Right lobe of liver (tissue), 6 donors: Measurements from ENCODE around the gene KCNAB1. TPM values are rescaled to one million over a fixed set of nuclear protein-coding genes. Genes with fewer than 3 reads are reported as not detected.

Experiments
- ATAC-seq, 4 donors: fragments of 200-7000 bp; cut with Tn5 transposase; one replicate each; pipeline ENCODE4 v1.9.1; 2020; ENCODE audit warnings: mild to moderate bottlenecking in 4 of 4, moderate library complexity in 4 of 4
- DNase-seq, 3 donors: peaks; one replicate each; pipeline ENCODE4 v3.0.0-alpha.2; 2020
- H3K27ac ChIP-seq, 3 donors: fragments of 200-600 bp; one replicate each; pipeline ENCODE4 v1.8.0; 2022
- H3K27me3 ChIP-seq, 2 donors: fragments of 200-600 bp; one replicate each; pipeline ENCODE4 v1.8.0; 2022
- H3K36me3 ChIP-seq, 4 donors: fragments of 200-600 bp; sonication (generic) in 1 of 4; one replicate each; pipeline versions ENCODE4 v1.5.1 to v1.8.0; 2017 to 2022; ENCODE audit warnings: control low read depth in 1 of 4
- H3K4me1 ChIP-seq, 4 donors: fragments of 200-600 bp; sonication (generic) in 1 of 4; one replicate each; pipeline versions ENCODE4 v1.5.1 to v1.8.0; 2017 to 2022; ENCODE audit warnings: control low read depth in 1 of 4
- H3K4me3 ChIP-seq, 3 donors: fragments of 200-600 bp; one replicate each; pipeline ENCODE4 v1.8.0; 2022
- H3K9me3 ChIP-seq, 4 donors: fragments of 200-600 bp; sonication (generic) in 1 of 4; one replicate each; pipeline versions ENCODE4 v1.5.1 to v1.8.0; 2017 to 2022; ENCODE audit warnings: control low read depth in 1 of 4
- POLR2A ChIP-seq: fragments of 450-650 bp; IDR thresholded peaks from one replicate; pipeline ENCODE4 v1.6.1; 2017; ENCODE audit warnings: antibody characterized with exemption, mild to moderate bottlenecking
- WGBS: methylation state at CpG from one replicate; pipeline ENCODE4 v1.1.6; 2018; ENCODE audit warnings: low coverage, low lambda C conversion rate; ENCODE audit not compliant: insufficient coverage; ENCODE audit errors: missing lambda C conversion rate; 5-methylcytosine and 5-hydroxymethylcytosine counted together
- intact Hi-C, 2 donors: fragments of 100-400 bp; cut with DNase I; formaldehyde crosslinking; loops; one replicate each; pipeline versions ENCODE4 v1.11.2 to v1.14.1; 2022
- total RNA-seq, 6 experiments: library from RNA; depleted of rRNA in 2 of 6; stranded (reverse); fragments of >200 nt in 2 of 6; fragmentation: NEBNext Ultra II Directional in 3 of 6; extraction: Animal tissue kit (Norgen Biotek cat#: 25700) in 3 of 6; gene quantifications; one replicate each; pipeline versions ENCODE4 v1.1.0 to v1.2.4, GENCODE V29; 2016 to 2023
- TF ChIP-seq, protein P1 (sequence below), 4 donors: fragments of 200-600 bp in 3 of 4; fragments of 450-650 bp in 1 of 4; IDR thresholded peaks; one replicate each; pipeline versions ENCODE4 v1.5.1 to v1.8.0; 2016 to 2022; ENCODE audit warnings: antibody characterized with exemption in 4 of 4, mild to moderate bottlenecking in 2 of 4
- donor health status: DM: no; HTN: yes; CAD: no.
- donor health status: DM: no; HTN: no; CAD: no.
- donor health status: DM: no; HTN: no; CAD: no.
- donor health status: DM: no; HTN: yes; CAD: no.
- donor health status: DM: no; HTN: yes; CAD: no.

KCNAB1 gene
- total RNA-seq, 6 experiments from 2014 or later: 0.15 to 1.8 (median 0.64) TPM; not detected in 2

GRCh38 chr3:156360963-156361362, 240.6 kb downstream of the KCNAB1 start:
- H3K9me3 ChIP-seq: no peaks in the 10 kb centered on the region
- intact Hi-C loops: no loop called here
- WGBS: 62% methylated on average over 5 of the region's 5 CpGs
- H3K36me3 ChIP-seq: no peaks in the 10 kb centered on the region
- TF ChIP-seq POLR2A: no peak
- TF ChIP-seq, protein P1, sequence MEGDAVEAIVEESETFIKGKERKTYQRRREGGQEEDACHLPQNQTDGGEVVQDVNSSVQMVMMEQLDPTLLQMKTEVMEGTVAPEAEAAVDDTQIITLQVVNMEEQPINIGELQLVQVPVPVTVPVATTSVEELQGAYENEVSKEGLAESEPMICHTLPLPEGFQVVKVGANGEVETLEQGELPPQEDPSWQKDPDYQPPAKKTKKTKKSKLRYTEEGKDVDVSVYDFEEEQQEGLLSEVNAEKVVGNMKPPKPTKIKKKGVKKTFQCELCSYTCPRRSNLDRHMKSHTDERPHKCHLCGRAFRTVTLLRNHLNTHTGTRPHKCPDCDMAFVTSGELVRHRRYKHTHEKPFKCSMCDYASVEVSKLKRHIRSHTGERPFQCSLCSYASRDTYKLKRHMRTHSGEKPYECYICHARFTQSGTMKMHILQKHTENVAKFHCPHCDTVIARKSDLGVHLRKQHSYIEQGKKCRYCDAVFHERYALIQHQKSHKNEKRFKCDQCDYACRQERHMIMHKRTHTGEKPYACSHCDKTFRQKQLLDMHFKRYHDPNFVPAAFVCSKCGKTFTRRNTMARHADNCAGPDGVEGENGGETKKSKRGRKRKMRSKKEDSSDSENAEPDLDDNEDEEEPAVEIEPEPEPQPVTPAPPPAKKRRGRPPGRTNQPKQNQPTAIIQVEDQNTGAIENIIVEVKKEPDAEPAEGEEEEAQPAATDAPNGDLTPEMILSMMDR (IDR thresholded peaks at IDR 0.05): no peak
- H3K27me3 ChIP-seq: no peaks in the 10 kb centered on the region
- no peak overlapping the region for H3K27ac ChIP-seq
- no peak overlapping the region for H3K4me3 ChIP-seq
- no peak for ATAC-seq
- no peak for DNase-seq
- H3K4me1 ChIP-seq: no peaks in the 10 kb centered on the region

DNA sequence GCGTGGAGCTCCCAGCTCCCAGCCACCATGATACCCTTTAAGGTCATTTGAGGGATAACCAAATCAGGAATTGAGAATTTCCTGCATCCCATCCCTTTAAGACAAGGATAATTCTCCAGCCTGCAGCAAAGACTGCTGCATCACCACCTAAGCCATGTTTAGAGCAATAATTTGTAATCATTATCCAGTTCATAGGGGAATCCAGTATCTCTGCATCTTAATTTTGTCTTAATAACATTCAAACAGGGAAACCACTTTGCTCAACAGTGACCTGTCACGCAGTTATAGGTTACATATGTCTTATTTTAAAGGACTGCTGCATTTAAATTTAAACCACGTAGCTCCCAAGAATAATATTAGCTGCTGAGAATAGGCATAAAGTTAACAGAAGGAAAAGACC, 246.2 kb downstream of the KCNAB1 start:
- H3K4me1 ChIP-seq: no peaks in the 10 kb centered on the region
- TF ChIP-seq, protein P1 (IDR thresholded peaks at IDR 0.05): no peak
- TF ChIP-seq POLR2A: no peak
- H3K27me3 ChIP-seq: no peaks in the 10 kb centered on the region
- no peaks in the 10 kb centered on the region for H3K36me3 ChIP-seq
- H3K27ac ChIP-seq: no peak overlapping the region
- ATAC-seq (no peak), DNase-seq (no peak)
- intact Hi-C loops: no loop called here
- no peaks in the 10 kb centered on the region for H3K9me3 ChIP-seq
- H3K4me3 ChIP-seq: no peak overlapping the region
- 67% methylated on average over 3 of the region's 3 CpGs for WGBS

- Histone ChIP-seq H3K4me1 (no peaks in the 10 kb centered on the region), H3K9me3 (no peaks in the 10 kb centered on the region), H3K36me3 (no peaks in the 10 kb centered on the region), H3K27ac (no peak overlapping the region), H3K4me3 (no peak overlapping the region), H3K27me3 (no peaks in the 10 kb centered on the region)
- ATAC-seq (no peak), DNase-seq (no peak)
- no peak for TF ChIP-seq POLR2A
- TF ChIP-seq, protein P1 (IDR thresholded peaks at IDR 0.05): no peak
- intact Hi-C loops: no loop called here
- 34% methylated on average over 3 of the region's 3 CpGs for WGBS
These were observed 247.8 kb downstream of the KCNAB1 start for GRCh38 chr3:156368189-156368588.

DNA sequence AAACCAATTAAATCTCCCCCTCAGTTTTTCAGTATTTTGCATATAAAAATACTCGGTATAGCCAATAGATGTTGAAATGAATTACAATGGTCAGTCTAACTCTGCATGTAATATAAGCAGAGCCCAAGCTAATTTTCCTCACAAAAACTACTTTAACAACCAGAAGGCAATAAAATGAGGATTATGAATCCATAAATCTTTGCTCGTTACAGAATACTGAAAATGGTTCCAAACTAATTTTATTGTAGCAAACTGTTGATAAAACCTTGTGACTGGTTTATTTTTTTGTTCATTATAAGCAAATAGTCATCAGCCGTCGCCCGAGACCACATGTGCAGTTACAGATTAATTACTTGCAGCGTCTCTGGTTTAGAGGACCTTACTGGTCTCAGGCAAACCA, 251.3 kb downstream of the KCNAB1 start:
- 72% methylated on average over 6 of the region's 6 CpGs for WGBS
- H3K27ac ChIP-seq: no peak overlapping the region
- ATAC-seq: no peak
- DNase-seq: no peak
- no peak for TF ChIP-seq POLR2A
- TF ChIP-seq, protein P1 (IDR thresholded peaks at IDR 0.05): no peak
- intact Hi-C loops: no loop called here
- H3K9me3 ChIP-seq: no peaks in the 10 kb centered on the region
- no peak overlapping the region for H3K4me3 ChIP-seq
- H3K27me3 ChIP-seq: no peaks in the 10 kb centered on the region
- H3K4me1 ChIP-seq: no peaks in the 10 kb centered on the region
- no peaks in the 10 kb centered on the region for H3K36me3 ChIP-seq

- Histone ChIP-seq H3K9me3 (no peaks in the 10 kb centered on the region), H3K36me3 (no peaks in the 10 kb centered on the region), H3K4me3 (no peak overlapping the region), H3K27ac (no peak overlapping the region), H3K4me1 (no peaks in the 10 kb centered on the region), H3K27me3 (no peaks in the 10 kb centered on the region)
- ATAC-seq (no peak), DNase-seq (no peak)
- 80% methylated on average over 1 of the region's 1 CpG for WGBS
- TF ChIP-seq POLR2A: no peak
- intact Hi-C loops: no loop called here
These were observed 252.7 kb downstream of the KCNAB1 start for GRCh38 chr3:156373095-156373494.
